GM23338 (cell line): ENCODE measurements around the gene FOXRED1.

Experiments
- CREB1 ChIP-seq: fragments of 250-450 bp; sonication (Bioruptor Pico); IDR thresholded peaks from 2 replicates; pipeline ENCODE4 v1.5.0; 2020; ENCODE audit warnings: low read depth, mild to moderate bottlenecking, moderate library complexity
- CTCF ChIP-seq, 2 experiments: fragments of 200-600 bp in 1 of 2; sonication (generic) in 1 of 2; conservative IDR thresholded peaks; 2 replicates each; pipeline versions ENCODE4 v1.5.1 to v1.6.1; 2016 to 2017; ENCODE audit warnings: antibody characterized with exemption in 2 of 2, low read depth in 2 of 2, mild to moderate bottlenecking in 2 of 2, moderate library complexity in 1 of 2
- ETS1 ChIP-seq: IDR thresholded peaks from 2 replicates; pipeline ENCODE4 v1.6.1; 2016; ENCODE audit warnings: antibody characterized with exemption
- EZH2 ChIP-seq: fragments of 200-600 bp; sonication (generic); IDR thresholded peaks from one replicate; pipeline ENCODE4 v1.8.0; 2017; ENCODE audit warnings: antibody characterized with exemption, mild to moderate bottlenecking, low read depth; ENCODE audit not compliant: unreplicated experiment
- EZH2phosphoT487 ChIP-seq: fragments of 200-600 bp; sonication (generic); IDR thresholded peaks from one replicate; pipeline ENCODE4 v1.8.1; 2018; ENCODE audit warnings: antibody characterized with exemption; ENCODE audit not compliant: unreplicated experiment
- JUNB ChIP-seq: IDR thresholded peaks from one replicate; pipeline ENCODE4 v1.6.1; 2016; ENCODE audit warnings: antibody characterized with exemption; ENCODE audit not compliant: unreplicated experiment
- NANOG ChIP-seq: IDR thresholded peaks from 2 replicates; pipeline ENCODE4 v1.6.1; 2016; ENCODE audit warnings: antibody characterized with exemption, borderline replicate concordance
- POLR2AphosphoS5 ChIP-seq: IDR thresholded peaks from 2 replicates; pipeline ENCODE4 v1.6.1; 2016; ENCODE audit warnings: antibody characterized with exemption, low read depth
- REST ChIP-seq: IDR thresholded peaks from one replicate; pipeline ENCODE4 v1.6.1; 2018; ENCODE audit warnings: antibody characterized with exemption; ENCODE audit not compliant: unreplicated experiment
- STAT1 ChIP-seq: IDR thresholded peaks from one replicate; pipeline ENCODE4 v1.6.1; 2016; ENCODE audit warnings: antibody characterized with exemption; ENCODE audit not compliant: unreplicated experiment
- ZNF331 ChIP-seq: fragments of 250-450 bp; sonication (Bioruptor Pico); IDR thresholded peaks from 2 replicates; pipeline ENCODE4 v1.5.0; 2020; ENCODE audit warnings: low read depth, mild to moderate bottlenecking, moderate library complexity
- ZNF462 ChIP-seq: fragments of 250-450 bp; sonication (Bioruptor Pico); IDR thresholded peaks from 2 replicates; pipeline ENCODE4 v1.5.0; 2020; ENCODE audit warnings: mild to moderate bottlenecking, moderate library complexity

- TF ChIP-seq EZH2 (no peak), REST (no peak), CTCF (conservative IDR thresholded peaks at IDR 0.05; ENCODE audit: low read depth in 2 of 2) (no peak), ZNF462 (CRISPR knock-in tag) (no peak), EZH2phosphoT487 (no peak), POLR2AphosphoS5 (no peak), CREB1 (CRISPR knock-in tag) (no peak), ETS1 (no peak), NANOG (no peak), STAT1 (no peak), ZNF331 (no peak), JUNB (no peak)
These were observed 11.8 kb upstream of the FOXRED1 start for GRCh38 chr11:126257144-126257543.
